Activated CD4-positive, alpha-beta T cell treated with anti-CD3 and anti-CD28 coated beads, Interleukin-2, amount 50 U/mL, for 4 hours (primary cell): Measurements from ENCODE around the gene NPPB.
"Not testable (repeated sequence)": the region's sequence is repeated elsewhere in the genome, so short reads cannot be mapped to it uniquely, and the experiment has no call there.

Experiments used
- DNase-seq, 2 experiments: peaks; one replicate each; pipeline ENCODE4 v3.0.0-alpha.2; 2020

NPPB gene

GRCh38 chr1:11858613-11858967 lies at the start of gene NPPB:
NPPB (minus strand) TSS chr1:11858945; CDS start chr1:11858833, 112 bp downstream.
- DNase-seq = no peak

GRCh38 chr1:11908095-11908675 lies 49.4 kb upstream of the NPPB start:
- peak; percentile 54 to 58 for DNase-seq

- DNase-seq = peak; percentile 88 to 90
Measured at GRCh38 chr1:11907275-11908094, 48.7 kb upstream of the NPPB start.

GRCh38 chr1:11906870-11907269 lies 48.1 kb upstream of the NPPB start:
- no peak for DNase-seq

GRCh38 chr1:11904978-11905377 lies 46.2 kb upstream of the NPPB start:
- DNase-seq = no peak

- not testable (repeated sequence) for DNase-seq
Measured at GRCh38 chr1:11904156-11904555, 45.4 kb upstream of the NPPB start.

GRCh38 chr1:11903210-11903609 lies 44.5 kb upstream of the NPPB start:
- no peak for DNase-seq

GRCh38 chr1:11901446-11901845 lies 42.7 kb upstream of the NPPB start:
- not testable (repeated sequence) for DNase-seq

GRCh38 chr1:11898831-11899467 lies 40.2 kb upstream of the NPPB start:
- DNase-seq = no peak

GRCh38 chr1:11898086-11898785 lies 39.5 kb upstream of the NPPB start:
- no peak for DNase-seq

- not testable (repeated sequence) for DNase-seq
Measured at GRCh38 chr1:11894501-11894900, 35.8 kb upstream of the NPPB start.

- DNase-seq = peak; percentile 64 to 65
Measured at GRCh38 chr1:11893907-11894251, 35.1 kb upstream of the NPPB start.

- DNase-seq = no peak
Measured at GRCh38 chr1:11891433-11892186, 32.9 kb upstream of the NPPB start.

- DNase-seq = no peak
Measured at GRCh38 chr1:11888877-11889208, 30.1 kb upstream of the NPPB start.

- no peak for DNase-seq
Measured at GRCh38 chr1:11888206-11888876, 29.6 kb upstream of the NPPB start.

GRCh38 chr1:11887666-11888007 lies 28.9 kb upstream of the NPPB start:
- no peak for DNase-seq

- no peak for DNase-seq
Measured at GRCh38 chr1:11886986-11887665, 28.4 kb upstream of the NPPB start.

GRCh38 chr1:11885916-11886315 lies 27.2 kb upstream of the NPPB start:
- no peak for DNase-seq

- no peak for DNase-seq
Measured at GRCh38 chr1:11882814-11883538, 24.2 kb upstream of the NPPB start.

GRCh38 chr1:11881749-11882441 lies 23.1 kb upstream of the NPPB start:
- no peak for DNase-seq
